Fibroblast of lung (primary cell): ENCODE data around the gene ATP11A.

Experiments used
- CTCF ChIP-seq, 2 donors: IDR thresholded peaks in 1 of 2; conservative IDR thresholded peaks in 1 of 2; 1 replicate in 1 of 2; 2 replicates in 1 of 2; pipeline ENCODE4 v1.5.1; 2011 to 2012; ENCODE audit warnings: low read length in 2 of 2, control low read depth in 1 of 2, inconsistent platforms in 1 of 2, low read depth in 1 of 2, mild to moderate bottlenecking in 1 of 2
- EZH2 ChIP-seq: IDR thresholded peaks from 2 replicates; pipeline ENCODE4 v1.5.1; 2012; ENCODE audit warnings: low read length, control low read depth, mild to moderate bottlenecking; ENCODE audit errors: missing control alignments

- TF ChIP-seq CTCF (conservative IDR thresholded peaks at IDR 0.05 in 1 of 2, IDR thresholded peaks at IDR 0.05 in 1 of 2; ENCODE audit: low read depth in 1 of 2, low read length in 2 of 2) (no peak), EZH2 (no peak)
These were observed 82.2 kb downstream of the ATP11A start for GRCh38 chr13:112771877-112772538.
